CD4-positive, alpha-beta T cell treated with Interferon alpha-2 for 1 hour (primary cell): ENCODE measurements around the gene SLC24A3.
A peak's percentile ranks its signal among the peaks of the same experiment; 100 is the strongest.
"Not testable (repeated sequence)": the region's sequence is repeated elsewhere in the genome, so short reads cannot be mapped to it uniquely, and the experiment has no call there.

Source experiments
- DNase-seq, 2 donors: peaks; one replicate each; pipeline ENCODE4 v3.0.0-alpha.2; 2020 to 2022

SLC24A3 gene

DNA sequence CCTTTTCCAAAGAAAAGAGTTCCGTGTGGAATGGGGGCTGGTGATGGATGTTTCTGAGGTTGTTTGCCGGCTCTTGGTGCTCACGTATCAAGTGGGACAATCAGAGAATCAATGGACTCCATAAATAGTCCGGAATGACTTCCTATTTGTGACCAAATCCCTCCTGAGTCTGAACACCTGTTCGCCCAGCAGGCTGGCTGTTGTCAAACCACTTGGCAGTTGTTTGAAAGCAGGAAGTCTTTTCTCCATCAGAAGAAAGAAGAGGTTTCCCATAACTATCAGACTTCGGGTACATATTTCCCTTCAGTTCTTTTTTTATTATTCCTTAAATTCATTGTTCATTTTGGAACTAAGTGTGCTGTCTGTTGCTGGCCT lies 390.9 kb downstream of the SLC24A3 start:
- DNase-seq, result no peak

- DNase-seq, result no peak
Measured at GRCh38 chr20:19605786-19606485, 393.5 kb downstream of the SLC24A3 start.

DNA sequence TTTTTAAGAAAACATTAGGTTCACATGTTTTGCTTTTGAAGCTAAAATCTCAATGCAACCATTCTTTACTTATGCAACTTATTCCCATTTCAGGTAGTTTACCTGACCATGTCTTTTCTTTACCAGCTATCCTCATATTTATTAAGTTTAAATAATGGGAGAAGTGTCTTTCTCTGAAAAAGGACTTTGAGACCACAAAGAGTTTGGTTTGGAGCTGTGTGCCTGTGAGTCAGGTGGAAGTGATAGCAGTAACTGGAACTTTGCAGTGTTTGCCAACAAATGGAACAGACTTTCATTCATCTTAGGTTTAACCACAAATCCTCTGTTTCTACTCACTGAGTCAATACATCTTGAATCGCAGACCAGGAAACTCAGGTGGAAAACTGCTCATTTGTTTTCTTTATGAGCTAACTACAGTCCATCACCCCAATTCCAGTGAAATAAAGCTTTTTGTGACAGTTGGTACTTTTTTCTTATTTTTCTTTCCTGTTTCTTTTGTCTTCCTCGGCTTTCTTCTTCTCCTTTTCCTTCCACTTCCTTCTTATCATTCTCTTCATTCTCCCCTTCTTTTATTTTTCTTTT lies 397.3 kb downstream of the SLC24A3 start:
- DNase-seq, result no peak

DNA sequence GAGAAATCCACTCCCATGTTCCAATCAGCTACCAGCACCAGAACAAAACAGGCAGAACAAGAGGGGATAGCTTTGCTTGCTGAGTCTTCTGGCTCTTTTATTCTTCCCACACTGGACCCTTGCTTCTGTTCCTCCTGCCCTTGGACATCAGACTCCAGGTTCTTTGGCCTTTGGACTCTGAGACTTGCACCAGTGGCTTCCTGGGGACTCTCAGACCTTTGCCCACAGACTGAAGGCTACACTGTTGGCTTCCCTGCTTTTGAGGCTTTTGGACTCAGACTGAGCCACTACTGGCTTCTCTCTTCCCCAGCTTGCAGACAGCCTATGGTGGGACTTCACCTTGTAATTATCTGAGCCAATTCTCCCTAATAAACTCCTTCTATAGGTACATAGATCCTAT lies 403.2 kb downstream of the SLC24A3 start:
- no peak for DNase-seq

DNA sequence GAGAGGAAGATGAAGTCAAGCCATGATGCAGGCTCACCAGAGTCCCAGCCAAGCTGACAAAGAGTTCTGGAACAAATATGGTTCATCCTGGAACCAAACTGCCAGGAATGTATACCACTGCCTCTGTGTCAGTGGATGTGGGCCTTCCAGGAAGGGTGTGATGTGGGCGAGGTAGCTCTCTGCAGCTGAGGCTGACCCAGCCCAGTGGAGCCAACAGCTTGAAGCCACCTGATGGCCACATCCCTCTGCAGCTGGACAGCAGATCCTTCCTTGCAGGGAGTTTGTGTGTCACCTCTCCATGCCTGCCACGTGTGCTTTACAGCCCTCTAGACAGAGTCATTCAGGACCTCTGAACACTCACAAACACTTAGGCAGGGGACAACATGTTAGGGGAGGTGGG lies 403.6 kb downstream of the SLC24A3 start:
- no peak for DNase-seq

DNA sequence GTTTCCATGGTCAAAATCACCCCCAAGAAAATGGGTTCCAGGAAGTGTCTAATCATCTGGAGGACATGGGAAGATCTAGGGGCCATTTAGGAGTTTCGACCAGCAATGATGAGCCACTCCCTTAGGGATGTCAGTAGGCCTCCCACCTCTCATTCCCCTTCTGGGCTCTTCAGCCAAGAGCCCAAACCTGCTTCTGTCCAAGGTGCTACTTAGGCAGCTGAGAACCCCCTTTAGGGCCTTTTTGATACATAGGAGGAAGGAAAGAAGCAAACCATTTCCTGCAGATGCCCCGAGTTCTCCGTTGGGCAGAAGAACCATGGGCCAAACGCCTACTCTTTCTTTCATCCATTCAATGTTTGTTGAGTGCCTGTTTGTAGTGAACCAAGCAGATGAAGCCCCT lies 404.2 kb downstream of the SLC24A3 start:
- DNase-seq, result no peak

- no peak for DNase-seq
Measured at GRCh38 chr20:19617256-19617655, 404.8 kb downstream of the SLC24A3 start.

GRCh38 chr20:19618711-19619110 lies 406.3 kb downstream of the SLC24A3 start:
- DNase-seq, result no peak

GRCh38 chr20:19619904-19620430 lies 407.5 kb downstream of the SLC24A3 start:
- no peak for DNase-seq

GRCh38 chr20:19620446-19620845 lies 408.0 kb downstream of the SLC24A3 start:
- DNase-seq, result no peak

DNA sequence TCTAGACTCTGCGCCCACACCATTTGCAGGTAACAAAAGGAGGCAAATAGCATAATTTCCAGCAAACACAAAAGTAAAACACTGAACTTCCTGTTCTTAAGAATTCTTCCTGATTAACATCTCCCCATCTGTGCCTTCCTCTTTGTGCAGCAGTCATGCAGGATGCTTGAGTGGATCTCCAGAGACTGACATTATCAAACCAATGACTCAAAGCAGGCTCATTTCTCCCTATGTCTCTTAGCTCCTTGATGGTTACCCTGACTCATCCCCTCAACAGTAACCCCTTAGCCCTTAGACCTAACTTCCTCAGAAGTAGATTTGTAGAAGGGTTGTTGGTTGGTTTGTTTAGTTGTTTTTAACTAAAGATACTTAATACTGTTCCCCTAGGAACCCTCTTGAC lies 408.6 kb downstream of the SLC24A3 start:
- DNase-seq, result no peak

DNA sequence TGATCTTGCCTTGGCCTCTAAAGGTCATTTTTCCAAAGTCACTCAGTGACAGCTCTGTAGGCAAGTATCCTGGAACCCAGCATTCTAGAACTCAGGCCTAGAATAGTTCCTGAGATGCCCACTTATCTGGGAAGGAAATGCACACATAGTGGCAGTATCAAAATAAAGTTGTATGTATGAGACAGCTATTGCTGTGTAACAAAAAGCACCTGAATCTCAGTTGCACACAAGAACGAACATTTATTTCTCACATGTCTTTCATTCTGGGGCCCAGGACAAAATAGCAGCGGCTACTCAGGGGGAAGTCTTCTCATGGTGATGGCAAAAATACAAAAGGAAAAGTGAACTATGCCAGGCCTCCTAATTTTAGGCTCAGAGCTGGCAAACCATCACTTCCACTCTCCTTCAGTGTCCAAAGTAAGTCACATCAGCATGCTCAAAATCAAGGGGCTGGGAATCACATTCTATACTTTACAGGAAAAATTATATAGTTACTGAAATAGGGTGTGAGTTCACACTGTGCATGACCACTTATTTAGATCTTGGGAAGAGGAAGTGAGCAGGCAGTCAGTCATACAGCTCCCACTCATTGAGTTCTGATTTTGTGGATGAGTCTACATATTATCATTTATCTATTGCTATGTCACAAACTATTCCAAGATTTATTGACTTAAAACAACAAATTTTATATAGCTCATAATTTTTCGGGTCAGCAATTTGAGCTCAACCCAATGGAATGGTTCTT lies 412.0 kb downstream of the SLC24A3 start:
- DNase-seq, result no peak

GRCh38 chr20:19625426-19625825 lies 413.0 kb downstream of the SLC24A3 start:
- no peak for DNase-seq

DNA sequence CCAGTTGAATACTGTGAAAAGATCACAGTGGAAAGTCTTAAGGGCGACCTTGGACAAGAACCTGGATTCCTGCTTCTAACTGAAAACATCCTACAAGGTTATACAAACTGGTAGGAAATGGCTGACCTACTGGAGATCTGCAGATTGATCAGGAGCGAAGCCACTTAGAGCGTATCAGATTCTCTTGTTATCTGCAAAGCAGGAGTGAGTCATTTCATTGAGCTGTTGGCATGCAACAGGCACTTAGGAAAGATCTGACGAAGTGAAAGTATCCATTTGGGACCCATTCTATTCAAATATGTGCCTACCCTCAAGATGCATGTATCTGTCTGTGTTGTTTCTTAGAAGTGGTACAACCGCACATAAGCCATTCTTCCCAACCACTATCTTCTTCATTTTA lies 414.5 kb downstream of the SLC24A3 start:
- no peak for DNase-seq

DNA sequence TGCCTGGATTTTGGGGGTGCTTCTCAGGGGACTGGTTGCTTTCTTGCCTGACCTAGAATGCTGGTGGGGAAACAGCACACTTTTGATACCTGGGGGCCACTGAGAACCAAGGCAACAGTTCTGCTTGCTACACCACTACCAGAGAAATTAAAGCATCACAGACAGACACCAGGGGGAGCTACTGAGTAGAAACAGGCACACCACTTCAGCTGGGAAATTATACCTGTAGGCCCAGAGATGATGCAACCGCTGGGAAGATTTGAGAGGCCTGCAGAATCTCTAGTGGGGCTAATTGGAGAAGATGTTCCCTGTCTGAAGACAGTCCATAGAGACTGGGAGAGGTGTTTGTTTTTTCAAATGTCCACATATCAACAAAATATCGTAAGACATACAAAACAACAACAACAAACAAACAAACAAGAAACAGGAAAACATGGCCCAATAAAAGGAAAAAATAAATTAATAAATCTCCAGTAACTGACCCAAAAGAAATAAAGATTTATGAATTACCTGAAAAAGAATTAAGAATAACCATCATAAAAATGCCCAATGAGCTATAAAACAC lies 416.2 kb downstream of the SLC24A3 start:
- peak; percentile 44 to 49 for DNase-seq

DNA sequence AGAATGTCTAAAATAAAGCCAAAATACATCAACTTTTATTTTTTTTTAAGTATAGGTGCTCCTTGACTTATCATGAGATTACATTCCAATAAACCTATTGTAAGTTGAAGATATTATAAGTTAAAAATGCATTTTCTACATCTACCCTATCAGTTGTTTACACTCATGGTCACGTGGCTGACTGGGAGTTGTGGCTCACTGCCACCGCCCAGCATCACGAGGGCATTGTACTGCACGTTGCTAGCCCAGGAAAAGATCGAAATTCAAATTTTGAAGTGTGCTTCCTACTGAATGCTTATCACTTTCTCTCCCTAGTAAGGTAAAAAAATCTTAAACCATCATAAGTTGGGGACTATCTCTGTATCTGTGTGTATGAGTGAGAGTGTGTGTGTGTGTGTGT lies 419.0 kb downstream of the SLC24A3 start:
- no peak for DNase-seq

DNA sequence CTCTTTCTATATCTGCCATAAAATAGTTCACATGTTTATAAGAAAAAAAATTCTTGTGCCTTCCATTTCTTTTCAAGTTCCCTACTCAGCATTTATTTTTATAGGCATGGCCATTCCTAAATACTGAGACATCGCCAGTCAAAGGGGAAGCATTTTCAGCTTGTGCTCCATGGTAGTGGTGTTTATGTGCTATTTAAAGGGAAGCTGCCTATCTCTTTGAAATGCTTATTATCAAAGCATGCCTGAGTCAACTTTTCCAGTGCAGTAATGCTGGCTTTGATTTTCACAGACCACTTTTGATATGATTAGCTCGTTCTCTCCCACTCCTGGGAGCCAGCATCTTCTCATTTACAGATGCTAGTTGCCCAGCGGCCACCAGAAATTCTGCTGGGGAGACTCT lies 421.5 kb downstream of the SLC24A3 start:
- DNase-seq, result no peak

GRCh38 chr20:19639471-19640045 lies 427.1 kb downstream of the SLC24A3 start:
- not testable (repeated sequence) for DNase-seq

- no peak for DNase-seq
Measured at GRCh38 chr20:19642860-19643259, 430.4 kb downstream of the SLC24A3 start.

- DNase-seq, result no peak
Measured at GRCh38 chr20:19644085-19644484, 431.6 kb downstream of the SLC24A3 start.

- no peak for DNase-seq
Measured at GRCh38 chr20:19646963-19647362, 434.5 kb downstream of the SLC24A3 start.

DNA sequence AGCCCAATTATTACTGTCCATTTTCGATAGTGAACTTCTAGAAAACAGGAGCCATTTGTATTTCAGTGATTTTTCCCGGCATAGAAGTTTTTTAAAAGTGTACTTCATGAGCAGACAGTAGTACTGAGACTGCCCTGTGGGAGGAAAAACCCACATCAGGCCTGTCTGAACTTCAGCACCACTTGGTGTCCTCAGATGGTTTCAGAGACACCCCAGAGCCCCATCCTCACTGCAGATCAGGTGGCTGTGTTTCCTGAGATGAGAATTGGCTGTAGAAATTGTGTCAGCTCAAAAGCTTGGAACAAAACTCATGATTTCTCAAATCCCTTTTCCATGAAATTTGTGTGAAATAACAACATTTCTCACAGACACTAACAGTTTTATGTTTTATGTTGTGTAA lies 435.6 kb downstream of the SLC24A3 start:
- DNase-seq, result no peak

DNA sequence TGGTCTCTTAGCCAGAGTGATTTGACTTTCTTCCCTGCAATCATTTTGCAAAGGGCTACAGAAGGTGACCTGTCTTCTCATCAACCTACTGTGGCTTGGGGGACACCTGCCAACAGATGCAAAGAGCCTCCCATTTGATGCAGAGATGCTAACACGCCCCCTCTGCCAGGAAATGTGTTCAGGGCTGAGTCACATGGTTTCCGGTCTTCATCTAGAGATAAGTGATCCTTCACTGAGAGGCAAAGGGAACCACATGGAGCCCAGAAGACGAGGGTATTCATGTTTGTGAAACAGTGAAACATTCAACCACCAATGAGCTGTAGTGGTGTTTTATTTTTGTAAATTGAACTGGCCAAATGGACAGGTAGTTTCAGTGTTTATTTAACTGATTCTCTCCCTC lies 436.6 kb downstream of the SLC24A3 start:
- DNase-seq, result no peak
